GM10266 (cell line): ENCODE measurements around the gene MBD4.
A peak's percentile ranks its signal among the peaks of the same experiment; 100 is the strongest.
"Not testable (repeated sequence)": the region's sequence is repeated elsewhere in the genome, so short reads cannot be mapped to it uniquely, and the experiment has no call there.

Experiments used
- DNase-seq: peaks from one replicate; pipeline ENCODE4 v3.0.0; 2012; ENCODE audit errors: extremely low spot score
- TF ChIP-seq, protein P1 (sequence below): IDR thresholded peaks from 2 replicates; pipeline ENCODE4 v1.5.1; 2012; ENCODE audit warnings: mild to moderate bottlenecking, low read depth; ENCODE audit not compliant: control insufficient read depth, insufficient read depth; ENCODE audit errors: missing control alignments

Gene MBD4

GRCh38 chr3:129439817-129440617, at the start of gene MBD4, which contains the start of gene IFT122:
Gene MBD4, minus strand, starts transcription at chr3:129439948. Its CDS starts 115 bp downstream, at chr3:129439833.
Gene IFT122, plus strand, starts transcription at chr3:129440224. Its CDS starts 107 bp downstream, at chr3:129440331.
- peak; percentile 93 for DNase-seq
- TF ChIP-seq, protein P1, sequence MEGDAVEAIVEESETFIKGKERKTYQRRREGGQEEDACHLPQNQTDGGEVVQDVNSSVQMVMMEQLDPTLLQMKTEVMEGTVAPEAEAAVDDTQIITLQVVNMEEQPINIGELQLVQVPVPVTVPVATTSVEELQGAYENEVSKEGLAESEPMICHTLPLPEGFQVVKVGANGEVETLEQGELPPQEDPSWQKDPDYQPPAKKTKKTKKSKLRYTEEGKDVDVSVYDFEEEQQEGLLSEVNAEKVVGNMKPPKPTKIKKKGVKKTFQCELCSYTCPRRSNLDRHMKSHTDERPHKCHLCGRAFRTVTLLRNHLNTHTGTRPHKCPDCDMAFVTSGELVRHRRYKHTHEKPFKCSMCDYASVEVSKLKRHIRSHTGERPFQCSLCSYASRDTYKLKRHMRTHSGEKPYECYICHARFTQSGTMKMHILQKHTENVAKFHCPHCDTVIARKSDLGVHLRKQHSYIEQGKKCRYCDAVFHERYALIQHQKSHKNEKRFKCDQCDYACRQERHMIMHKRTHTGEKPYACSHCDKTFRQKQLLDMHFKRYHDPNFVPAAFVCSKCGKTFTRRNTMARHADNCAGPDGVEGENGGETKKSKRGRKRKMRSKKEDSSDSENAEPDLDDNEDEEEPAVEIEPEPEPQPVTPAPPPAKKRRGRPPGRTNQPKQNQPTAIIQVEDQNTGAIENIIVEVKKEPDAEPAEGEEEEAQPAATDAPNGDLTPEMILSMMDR = no peak

GRCh38 chr3:129489258-129489657, 49.5 kb upstream of the MBD4 start:
- not testable (repeated sequence) for DNase-seq

- DNase-seq = not testable (repeated sequence)
Measured at GRCh38 chr3:129487868-129488335, 48.2 kb upstream of the MBD4 start.

GRCh38 chr3:129487183-129487867, 47.6 kb upstream of the MBD4 start:
- DNase-seq = no peak
- TF ChIP-seq, protein P1 = no peak

DNA sequence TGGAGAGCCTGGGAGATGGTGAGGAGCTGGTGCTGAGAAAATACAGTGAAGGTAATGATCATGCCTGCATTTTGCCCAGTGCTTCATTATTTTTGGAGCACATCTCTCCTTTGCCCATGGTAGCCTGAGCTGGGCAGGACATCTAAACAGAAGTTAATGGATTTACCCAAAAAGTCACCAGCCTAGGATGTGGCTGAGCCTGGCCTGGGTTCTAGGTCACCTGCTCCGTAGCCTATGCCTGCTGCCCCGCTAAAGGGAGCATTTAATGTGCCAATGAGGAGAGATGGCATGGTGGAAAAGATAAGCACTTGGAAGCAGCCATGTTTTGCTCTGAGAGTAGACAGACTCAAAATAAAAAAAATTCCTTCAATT, 46.9 kb upstream of the MBD4 start:
- TF ChIP-seq, protein P1 = no peak
- DNase-seq = no peak

- no peak for DNase-seq
- TF ChIP-seq, protein P1 = no peak
Measured at GRCh38 chr3:129485721-129486663, 46.2 kb upstream of the MBD4 start.

GRCh38 chr3:129485146-129485545, 45.4 kb upstream of the MBD4 start:
- not testable (repeated sequence) for DNase-seq

DNA sequence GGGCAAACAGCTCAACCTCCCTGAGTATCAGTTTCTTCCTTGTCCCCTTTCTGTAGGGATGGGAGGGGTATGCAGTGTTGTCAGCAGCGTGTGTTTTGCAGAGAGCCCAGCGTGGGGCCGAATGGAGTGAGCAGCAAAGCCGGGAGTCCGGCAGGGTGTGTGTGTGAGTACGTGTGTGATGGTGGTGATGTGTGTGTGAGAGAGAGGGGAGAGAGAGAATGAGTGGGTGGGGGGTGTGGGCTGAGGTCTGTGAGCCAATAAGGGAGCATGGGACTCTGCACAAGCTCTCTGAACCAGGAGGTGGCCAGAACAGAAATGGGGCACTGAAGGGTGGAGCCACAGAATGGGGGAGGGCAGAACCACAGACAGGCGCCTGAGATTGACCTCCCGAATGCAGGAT, 44.1 kb upstream of the MBD4 start:
- TF ChIP-seq, protein P1 = no peak
- DNase-seq = no peak
